ENCODE data around the gene PPIP5K2.

DNA sequence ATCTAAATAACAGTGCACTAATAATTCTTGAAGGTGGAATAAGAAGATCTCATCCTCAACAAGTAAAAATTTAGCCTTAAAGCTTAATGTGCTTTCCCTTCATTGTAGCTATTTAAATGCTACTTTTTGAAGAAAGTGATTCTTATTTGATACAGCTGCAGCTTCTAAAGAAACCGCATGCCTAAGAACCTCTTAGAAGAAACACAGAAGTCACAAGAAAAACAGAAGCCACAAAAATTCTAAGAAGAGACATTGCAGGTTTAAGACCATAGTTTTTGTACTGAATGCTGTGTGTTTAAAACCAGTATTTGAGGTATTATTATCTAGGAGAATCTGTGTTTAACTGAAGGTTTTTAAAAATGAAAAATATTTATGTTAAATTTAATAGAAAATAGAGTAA lies 68.3 kb downstream of the PPIP5K2 start:
- TF ChIP-seq, protein P1, sequence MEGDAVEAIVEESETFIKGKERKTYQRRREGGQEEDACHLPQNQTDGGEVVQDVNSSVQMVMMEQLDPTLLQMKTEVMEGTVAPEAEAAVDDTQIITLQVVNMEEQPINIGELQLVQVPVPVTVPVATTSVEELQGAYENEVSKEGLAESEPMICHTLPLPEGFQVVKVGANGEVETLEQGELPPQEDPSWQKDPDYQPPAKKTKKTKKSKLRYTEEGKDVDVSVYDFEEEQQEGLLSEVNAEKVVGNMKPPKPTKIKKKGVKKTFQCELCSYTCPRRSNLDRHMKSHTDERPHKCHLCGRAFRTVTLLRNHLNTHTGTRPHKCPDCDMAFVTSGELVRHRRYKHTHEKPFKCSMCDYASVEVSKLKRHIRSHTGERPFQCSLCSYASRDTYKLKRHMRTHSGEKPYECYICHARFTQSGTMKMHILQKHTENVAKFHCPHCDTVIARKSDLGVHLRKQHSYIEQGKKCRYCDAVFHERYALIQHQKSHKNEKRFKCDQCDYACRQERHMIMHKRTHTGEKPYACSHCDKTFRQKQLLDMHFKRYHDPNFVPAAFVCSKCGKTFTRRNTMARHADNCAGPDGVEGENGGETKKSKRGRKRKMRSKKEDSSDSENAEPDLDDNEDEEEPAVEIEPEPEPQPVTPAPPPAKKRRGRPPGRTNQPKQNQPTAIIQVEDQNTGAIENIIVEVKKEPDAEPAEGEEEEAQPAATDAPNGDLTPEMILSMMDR (conservative IDR thresholded peaks at IDR 0.05; ENCODE audit: low read depth, low read length), result no peak
- no peak for TF ChIP-seq EZH2phosphoT487 (IDR thresholded peaks at IDR 0.05; ENCODE audit: borderline replicate concordance, low read length)

Data from PC-3 (cell line).